Fibroblast of lung (primary cell): ENCODE results near the gene CHMP6. TPM values are rescaled to one million over a fixed set of nuclear protein-coding genes. Genes with fewer than 3 reads are reported as not detected.

Source experiments
- DNase-seq, 2 donors: peaks; one replicate each; pipeline versions ENCODE4 v3.0.0 to v3.0.0-alpha.2; 2010; ENCODE audit warnings: low read depth in 2 of 2
- H2AFZ ChIP-seq: 2 replicates; pipeline ENCODE4 v1.5.1; 2012; ENCODE audit warnings: low read length, control low read depth, inconsistent platforms
- H3K27ac ChIP-seq: 2 replicates; pipeline ENCODE4 v1.5.1; 2011; ENCODE audit warnings: low read length, control low read depth; ENCODE audit not compliant: insufficient read depth
- H3K27me3 ChIP-seq: 2 replicates; pipeline ENCODE4 v1.5.1; 2011; ENCODE audit warnings: mild to moderate bottlenecking, low read length; ENCODE audit not compliant: control insufficient read depth, insufficient read depth
- H3K36me3 ChIP-seq: 2 replicates; pipeline ENCODE4 v1.5.1; 2011; ENCODE audit warnings: low read length; ENCODE audit not compliant: control insufficient read depth, insufficient read depth
- H3K4me1 ChIP-seq: 2 replicates; pipeline ENCODE4 v1.5.1; 2011; ENCODE audit warnings: low read length; ENCODE audit not compliant: control insufficient read depth, insufficient read depth; ENCODE audit errors: extremely low read depth
- H3K4me2 ChIP-seq: 2 replicates; pipeline ENCODE4 v1.5.1; 2011; ENCODE audit warnings: low read length, control low read depth; ENCODE audit not compliant: insufficient read depth; ENCODE audit errors: extremely low read depth
- H3K4me3 ChIP-seq, 4 experiments: fragments of 200-600 bp in 1 of 4; sonication (generic) in 1 of 4; replicated peaks in 1 of 4; 2 replicates each; pipeline ENCODE4 v1.5.1; 2011 to 2016; ENCODE audit warnings: low read length in 4 of 4, low read depth in 3 of 4, mild to moderate bottlenecking in 3 of 4, control low read depth in 2 of 4, inconsistent platforms in 1 of 4, mixed read lengths in 1 of 4; ENCODE audit not compliant: insufficient read depth in 1 of 4; ENCODE audit errors: control extremely low read depth in 1 of 4
- H3K79me2 ChIP-seq: 2 replicates; pipeline ENCODE4 v1.5.1; 2012; ENCODE audit warnings: mild to moderate bottlenecking, low read length, inconsistent platforms; ENCODE audit not compliant: control insufficient read depth, insufficient read depth
- H3K9ac ChIP-seq: 2 replicates; pipeline ENCODE4 v1.5.1; 2011; ENCODE audit warnings: mild to moderate bottlenecking, low read length, control low read depth; ENCODE audit not compliant: insufficient read depth
- H3K9me3 ChIP-seq: 2 replicates; pipeline ENCODE4 v1.5.1; 2012; ENCODE audit warnings: low read depth, low read length; ENCODE audit not compliant: control insufficient read depth, insufficient read depth
- H4K20me1 ChIP-seq: 2 replicates; pipeline ENCODE4 v1.5.1; 2011; ENCODE audit warnings: low read length; ENCODE audit not compliant: control insufficient read depth, insufficient read depth; ENCODE audit errors: extremely low read depth
- EZH2 ChIP-seq: IDR thresholded peaks from 2 replicates; pipeline ENCODE4 v1.5.1; 2012; ENCODE audit warnings: low read length, control low read depth, mild to moderate bottlenecking; ENCODE audit errors: missing control alignments
- polyA plus RNA-seq, 2 donors: library from polyadenylated mRNA; depleted of rRNA in 1 of 2; stranded (reverse) in 1 of 2; unstranded in 1 of 2; fragments of >200 nt; gene quantifications; 2 replicates each; pipeline ENCODE4 v1.2.1, GENCODE V29; 2011 to 2012; ENCODE audit warnings: missing spikeins in 1 of 2
- total RNA-seq: library from RNA; depleted of rRNA; stranded (reverse); fragments of >200 nt; gene quantifications from 2 replicates; pipeline ENCODE4 v1.2.1, GENCODE V29; 2014
- TF ChIP-seq, protein P1 (sequence below), 2 donors: IDR thresholded peaks in 1 of 2; conservative IDR thresholded peaks in 1 of 2; 1 replicate in 1 of 2; 2 replicates in 1 of 2; pipeline ENCODE4 v1.5.1; 2011 to 2012; ENCODE audit warnings: low read length in 2 of 2, control low read depth in 1 of 2, inconsistent platforms in 1 of 2, low read depth in 1 of 2, mild to moderate bottlenecking in 1 of 2

The CHMP6 gene
- total and polyA plus RNA-seq, 2 donors (not counting 1 experiment from before 2014, with no cell fraction given): 11.2 to 30.1 TPM

DNA sequence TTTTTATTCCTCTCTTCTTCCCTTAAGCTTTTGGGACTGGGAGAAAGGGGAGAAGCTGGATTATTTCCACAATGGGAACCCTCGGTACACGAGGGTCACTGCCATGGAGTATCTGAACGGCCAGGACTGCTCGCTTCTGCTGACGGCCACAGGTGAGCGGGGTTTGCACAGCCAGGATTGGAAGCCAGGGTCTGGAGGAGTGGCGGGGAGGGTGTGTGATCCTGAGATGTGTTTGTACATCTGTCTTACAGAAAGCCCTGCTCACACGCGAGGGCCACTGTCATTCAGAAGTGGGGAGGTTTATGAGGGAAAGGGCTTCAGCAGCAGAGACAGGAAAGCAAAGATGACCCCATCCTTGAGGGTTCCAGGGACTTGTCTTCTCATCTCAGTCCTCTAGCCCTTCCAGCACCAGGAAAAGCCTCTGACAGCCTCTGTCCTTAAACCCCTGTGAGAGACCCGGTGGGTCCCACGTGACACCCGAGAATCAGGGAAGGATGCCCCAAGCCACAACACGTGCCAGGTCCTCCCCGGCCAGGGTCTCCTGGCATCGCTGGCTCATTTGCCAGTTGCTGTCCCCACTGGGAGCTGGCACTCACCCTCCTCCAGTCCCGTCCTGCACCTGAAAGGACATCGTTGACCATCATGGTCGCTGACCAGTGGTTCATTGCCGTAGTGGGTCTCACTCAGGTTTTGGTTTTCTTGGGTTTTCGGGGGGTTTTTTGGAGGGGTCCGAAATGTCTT lies 44.3 kb upstream of the CHMP6 start:
- no peak overlapping the region for H3K4me3 ChIP-seq
- H3K9ac ChIP-seq: no peak overlapping the region
- H3K79me2 ChIP-seq: no peaks in the 10 kb centered on the region
- H4K20me1 ChIP-seq: no peaks in the 10 kb centered on the region
- peaks cover 13% of the 10 kb centered on the region for H3K36me3 ChIP-seq
- H3K27ac ChIP-seq: no peak overlapping the region
- H2AFZ ChIP-seq: no peak overlapping the region
- no peak for TF ChIP-seq EZH2
- TF ChIP-seq, protein P1, sequence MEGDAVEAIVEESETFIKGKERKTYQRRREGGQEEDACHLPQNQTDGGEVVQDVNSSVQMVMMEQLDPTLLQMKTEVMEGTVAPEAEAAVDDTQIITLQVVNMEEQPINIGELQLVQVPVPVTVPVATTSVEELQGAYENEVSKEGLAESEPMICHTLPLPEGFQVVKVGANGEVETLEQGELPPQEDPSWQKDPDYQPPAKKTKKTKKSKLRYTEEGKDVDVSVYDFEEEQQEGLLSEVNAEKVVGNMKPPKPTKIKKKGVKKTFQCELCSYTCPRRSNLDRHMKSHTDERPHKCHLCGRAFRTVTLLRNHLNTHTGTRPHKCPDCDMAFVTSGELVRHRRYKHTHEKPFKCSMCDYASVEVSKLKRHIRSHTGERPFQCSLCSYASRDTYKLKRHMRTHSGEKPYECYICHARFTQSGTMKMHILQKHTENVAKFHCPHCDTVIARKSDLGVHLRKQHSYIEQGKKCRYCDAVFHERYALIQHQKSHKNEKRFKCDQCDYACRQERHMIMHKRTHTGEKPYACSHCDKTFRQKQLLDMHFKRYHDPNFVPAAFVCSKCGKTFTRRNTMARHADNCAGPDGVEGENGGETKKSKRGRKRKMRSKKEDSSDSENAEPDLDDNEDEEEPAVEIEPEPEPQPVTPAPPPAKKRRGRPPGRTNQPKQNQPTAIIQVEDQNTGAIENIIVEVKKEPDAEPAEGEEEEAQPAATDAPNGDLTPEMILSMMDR (conservative IDR thresholded peaks at IDR 0.05 in 1 of 2, IDR thresholded peaks at IDR 0.05 in 1 of 2; ENCODE audit: low read depth in 1 of 2, low read length in 2 of 2): no peak
- peaks cover 4% of the 10 kb centered on the region for H3K4me1 ChIP-seq
- no peaks in the 10 kb centered on the region for H3K27me3 ChIP-seq
- no peaks in the 10 kb centered on the region for H3K9me3 ChIP-seq
- H3K4me2 ChIP-seq: no peak overlapping the region
- no peak for DNase-seq

DNA sequence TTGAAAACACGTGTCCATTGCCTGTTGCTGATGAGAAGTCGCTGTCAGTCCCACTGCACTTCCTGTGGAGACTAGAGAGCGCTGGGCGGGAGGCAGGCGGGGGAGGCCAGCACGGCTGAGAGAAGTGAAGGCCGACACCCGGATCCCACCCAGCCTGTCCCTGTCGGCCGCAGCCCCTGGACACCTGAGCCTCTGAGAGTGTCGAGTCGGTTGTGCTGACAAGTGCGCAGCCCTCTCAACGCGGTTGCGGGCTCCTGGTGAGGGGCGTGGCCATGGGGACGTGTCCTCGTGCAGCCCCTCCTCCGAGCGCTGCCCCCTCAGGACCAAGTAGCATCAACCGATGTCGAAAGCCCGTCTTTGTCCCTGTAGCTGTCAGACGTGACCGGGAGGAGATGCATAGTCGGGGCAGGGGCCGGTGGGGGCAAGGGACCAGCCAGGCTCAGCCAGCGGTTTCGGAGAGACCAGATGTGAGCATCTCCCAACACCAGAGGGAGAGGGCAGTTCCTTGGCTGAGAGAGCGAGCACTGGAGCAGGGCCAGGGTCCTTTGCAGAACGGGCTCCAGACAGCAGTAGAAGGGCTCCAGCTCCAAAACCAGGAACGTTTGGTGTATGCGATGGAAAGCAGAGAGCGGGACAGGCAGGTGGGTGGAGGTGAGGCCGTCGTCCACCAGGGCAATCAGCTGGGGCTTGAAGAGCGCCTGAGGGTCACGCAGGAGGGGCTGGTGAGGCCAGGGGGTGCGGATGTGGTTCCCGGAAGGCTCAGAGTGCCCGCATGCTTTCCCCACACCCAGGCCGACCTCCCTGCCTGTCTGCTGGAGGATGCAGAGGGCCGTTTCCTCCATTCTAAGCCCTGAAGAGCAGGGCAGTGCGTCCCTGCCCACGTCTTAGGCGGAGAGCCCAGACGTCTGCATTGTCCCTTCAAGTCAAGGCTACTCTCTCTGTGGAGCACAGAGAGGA lies 43.3 kb upstream of the CHMP6 start:
- Histone ChIP-seq H3K4me1 (no peaks in the 10 kb centered on the region), H3K36me3 (peaks cover 11% of the 10 kb centered on the region), H4K20me1 (no peaks in the 10 kb centered on the region), H3K79me2 (no peaks in the 10 kb centered on the region), H3K4me3 (no peak overlapping the region), H2AFZ (no peak overlapping the region), H3K9ac (no peak overlapping the region), H3K4me2 (no peak overlapping the region), H3K9me3 (no peaks in the 10 kb centered on the region), H3K27me3 (no peaks in the 10 kb centered on the region), H3K27ac (no peak overlapping the region)
- TF ChIP-seq, protein P1 (conservative IDR thresholded peaks at IDR 0.05 in 1 of 2, IDR thresholded peaks at IDR 0.05 in 1 of 2; ENCODE audit: low read depth in 1 of 2, low read length in 2 of 2): peak in 1 of 2 donors; percentile 19
- TF ChIP-seq EZH2: no peak
- peak in 1 of 2 donors; percentile 50 for DNase-seq

DNA sequence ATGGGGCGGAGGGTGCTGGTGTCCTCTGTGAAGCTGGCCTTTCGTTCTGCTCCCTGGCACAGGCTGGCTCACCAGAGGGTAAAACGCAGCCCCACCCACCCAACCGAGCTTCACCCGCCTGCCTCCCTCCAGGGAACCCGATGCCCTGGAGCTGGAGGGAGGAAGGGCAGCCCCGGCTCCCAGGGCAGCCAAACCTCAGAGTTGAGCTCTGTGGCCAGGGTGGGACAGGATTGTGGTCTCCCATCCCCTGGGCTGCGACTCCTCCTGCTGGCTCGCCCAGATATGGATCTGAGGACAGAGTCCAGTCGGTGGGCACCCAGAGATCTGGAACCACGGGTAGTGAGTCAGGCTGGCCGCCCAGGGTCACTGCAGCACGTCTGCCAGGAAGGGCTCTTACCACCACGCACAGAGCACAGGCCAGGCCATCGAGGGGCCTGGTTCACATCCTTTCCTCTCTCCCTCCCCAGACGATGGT lies 42.6 kb upstream of the CHMP6 start:
- H3K27ac ChIP-seq: no peak overlapping the region
- H3K36me3 ChIP-seq: peaks cover 11% of the 10 kb centered on the region
- TF ChIP-seq, protein P1 (conservative IDR thresholded peaks at IDR 0.05 in 1 of 2, IDR thresholded peaks at IDR 0.05 in 1 of 2; ENCODE audit: low read depth in 1 of 2, low read length in 2 of 2): peak in 1 of 2 donors; percentile 8
- TF ChIP-seq EZH2: no peak
- H3K9ac ChIP-seq: no peak overlapping the region
- no peaks in the 10 kb centered on the region for H4K20me1 ChIP-seq
- no peak overlapping the region for H3K4me3 ChIP-seq
- H2AFZ ChIP-seq: no peak overlapping the region
- H3K9me3 ChIP-seq: no peaks in the 10 kb centered on the region
- H3K79me2 ChIP-seq: no peaks in the 10 kb centered on the region
- H3K4me2 ChIP-seq: no peak overlapping the region
- H3K4me1 ChIP-seq: no peaks in the 10 kb centered on the region
- DNase-seq: no peak
- H3K27me3 ChIP-seq: no peaks in the 10 kb centered on the region
